ENCODE data around the gene LIX1L.

- no peak for TF ChIP-seq CTCF (IDR thresholded peaks at IDR 0.05)
- no peak for TF ChIP-seq POLR2A (IDR thresholded peaks at IDR 0.05)
Observed at GRCh38 chr1:145956361-145956760, 1.5 kb downstream of the LIX1L start.
